ENCODE measurements around the gene PHF19.

PHF19 gene

GRCh38 chr9:120861935-120862334, 15.1 kb downstream of the PHF19 start:
- H3K4me3 ChIP-seq (ENCODE audit: low read depth, low read length): no peak overlapping the region
- DNase-seq (ENCODE audit: low read depth): no peak

- no peak for DNase-seq (ENCODE audit: low read depth)
- H3K4me3 ChIP-seq (ENCODE audit: low read depth, low read length): no peak overlapping the region
These were observed 16.9 kb downstream of the PHF19 start for GRCh38 chr9:120860083-120860482.

DNA sequence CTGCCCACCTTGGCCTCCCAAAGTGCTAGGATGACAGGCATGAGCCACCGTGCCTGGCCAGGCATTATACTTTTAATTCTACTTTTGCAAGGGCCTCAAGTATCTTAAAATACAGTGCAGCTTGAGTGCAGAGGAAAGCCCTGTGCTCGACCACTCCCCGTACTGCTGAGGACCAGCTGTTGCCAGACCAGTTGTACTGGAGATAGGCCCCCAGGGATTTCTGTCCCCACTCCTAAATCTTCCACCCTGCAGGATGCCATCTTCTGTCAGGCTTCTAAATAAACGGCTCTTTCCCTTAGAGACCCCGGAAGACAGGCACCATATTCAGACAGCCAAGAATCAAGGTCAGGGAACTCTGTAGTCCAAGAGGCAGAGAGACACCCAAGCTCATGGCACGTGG, 17.6 kb downstream of the PHF19 start:
- DNase-seq (ENCODE audit: low read depth): no peak
- no peak overlapping the region for H3K4me3 ChIP-seq (ENCODE audit: low read depth, low read length)

GRCh38 chr9:120857902-120858301, 19.1 kb downstream of the PHF19 start:
- H3K4me3 ChIP-seq (ENCODE audit: low read depth, low read length): no peak overlapping the region
- no peak for DNase-seq (ENCODE audit: low read depth)

GRCh38 chr9:120857481-120857880, 19.5 kb downstream of the PHF19 start:
- H3K4me3 ChIP-seq (ENCODE audit: low read depth, low read length): no peak overlapping the region
- no peak for DNase-seq (ENCODE audit: low read depth)

DNA sequence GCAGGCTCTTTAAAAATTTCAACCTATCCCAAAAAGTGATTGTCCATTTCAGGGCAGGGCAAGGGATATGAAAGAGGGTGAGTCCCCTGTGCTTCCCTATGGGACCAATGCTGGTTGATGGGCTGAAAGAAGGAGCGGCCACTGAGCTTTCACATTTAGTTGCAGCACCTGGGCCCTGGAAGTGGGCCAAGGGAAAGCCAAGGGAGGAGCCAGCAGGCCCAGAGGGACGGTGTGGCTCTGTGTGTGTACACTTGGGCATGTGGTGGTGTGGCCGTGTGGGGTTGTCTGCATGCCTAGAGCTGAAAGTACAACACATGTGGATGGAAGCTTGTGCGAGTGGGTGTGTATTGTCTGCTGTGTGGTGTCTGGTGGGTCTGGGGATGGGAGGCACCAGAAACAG, 20.3 kb downstream of the PHF19 start:
- no peak overlapping the region for H3K4me3 ChIP-seq (ENCODE audit: low read depth, low read length)
- no peak for DNase-seq (ENCODE audit: low read depth)

DNA sequence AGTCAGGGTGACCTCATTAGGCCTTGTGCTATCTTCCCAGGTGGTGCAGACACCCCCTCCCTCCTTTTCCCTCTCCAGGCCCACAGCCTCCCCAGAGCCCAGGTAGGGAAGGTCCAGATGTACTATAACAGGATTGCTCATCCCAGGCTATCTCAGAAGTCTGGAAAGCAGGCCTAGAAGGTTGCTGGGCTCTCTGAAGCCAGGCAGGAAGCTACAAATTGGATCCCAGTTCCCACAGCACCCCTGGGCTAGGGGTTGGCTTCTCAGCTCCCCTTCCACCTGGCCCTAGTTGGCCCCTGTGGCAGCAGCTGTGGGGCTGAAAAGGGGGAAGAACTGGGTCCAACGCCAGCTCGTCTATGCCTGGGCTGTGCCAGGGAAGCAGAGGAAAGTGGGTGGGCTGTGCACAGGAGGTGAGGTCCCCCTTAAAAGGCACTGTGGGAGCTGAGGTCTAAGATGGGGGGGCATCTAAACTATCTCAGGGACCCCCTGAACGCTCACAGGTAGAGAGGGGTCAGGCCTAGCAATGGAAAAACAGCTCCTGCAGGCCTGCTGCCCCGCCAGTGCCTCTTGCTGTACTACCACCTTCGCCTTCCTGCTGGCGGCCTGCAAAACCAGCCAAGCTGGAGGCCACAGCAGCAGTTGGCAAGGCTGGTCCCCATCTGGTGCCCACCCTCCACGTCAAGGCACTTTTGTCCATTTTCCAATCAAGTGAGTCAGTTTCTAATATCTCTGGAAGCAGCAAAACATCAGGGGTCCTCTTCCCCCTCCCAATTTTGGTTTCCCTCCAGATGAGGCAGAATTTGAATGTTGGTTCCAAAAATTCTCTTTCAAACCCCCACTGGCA, 20.9 kb downstream of the PHF19 start:
- no peak overlapping the region for H3K4me3 ChIP-seq (ENCODE audit: low read depth, low read length)
- DNase-seq (ENCODE audit: low read depth): no peak

DNA sequence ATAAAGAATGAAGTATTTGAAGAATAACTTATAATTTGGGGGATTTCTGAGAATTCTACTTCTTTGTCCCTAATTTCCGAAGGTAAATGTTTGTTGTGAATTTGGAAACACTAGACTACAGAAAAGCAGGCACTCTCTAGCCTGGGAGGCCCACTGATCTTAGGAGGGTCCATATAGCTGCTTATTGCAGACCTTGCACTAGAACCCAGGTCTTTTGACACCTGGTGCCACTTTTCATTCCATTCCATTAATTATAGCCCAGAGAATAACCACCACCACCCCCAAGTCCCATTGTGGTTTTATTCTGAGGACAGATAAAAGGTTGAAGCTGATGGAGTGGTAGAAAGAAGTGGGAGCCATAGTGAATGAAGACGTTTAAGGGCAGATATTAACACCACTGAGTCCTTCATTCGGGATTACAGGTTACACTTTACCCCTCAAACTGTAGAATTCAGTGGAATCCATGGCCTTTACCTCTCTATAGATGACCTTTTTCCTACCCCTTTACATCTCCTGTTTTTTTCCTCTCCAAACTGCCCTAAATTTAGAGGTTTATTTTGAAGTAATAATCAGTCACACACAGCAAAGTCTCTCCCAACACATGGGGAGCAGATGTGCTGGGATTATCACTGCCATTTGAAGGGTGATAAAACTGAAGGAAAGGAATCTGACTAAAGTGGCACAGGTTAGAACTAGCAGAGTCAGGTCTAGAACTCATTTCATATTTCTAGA, 22.2 kb downstream of the PHF19 start:
- DNase-seq (ENCODE audit: low read depth): no peak

DNA sequence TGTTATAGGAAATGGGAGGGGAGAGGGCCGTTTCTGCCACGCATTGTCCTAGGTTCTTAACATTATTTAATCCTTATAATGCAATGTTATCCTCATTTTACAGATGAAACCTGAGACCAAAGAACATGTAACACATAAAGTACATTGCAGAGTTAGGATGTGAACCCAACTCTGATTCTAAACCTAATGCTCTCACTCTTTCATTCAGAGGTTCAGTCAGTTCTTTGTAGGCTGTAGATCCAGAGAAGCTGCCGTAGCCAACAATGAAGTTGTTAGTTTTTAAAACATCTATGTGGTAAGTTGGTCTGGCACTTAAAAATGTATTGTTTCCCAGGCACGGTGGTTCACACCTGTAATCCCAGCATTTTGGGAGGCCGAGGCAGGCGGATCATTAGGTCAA, 23.8 kb downstream of the PHF19 start:
- H3K4me3 ChIP-seq (ENCODE audit: low read depth, low read length): no peak overlapping the region
- DNase-seq (ENCODE audit: low read depth): no peak

More for the DNA sequence above, 22.2 kb downstream of the PHF19 start:
- no peak overlapping the region for H3K4me3 ChIP-seq (ENCODE audit: low read depth, low read length)

DNA sequence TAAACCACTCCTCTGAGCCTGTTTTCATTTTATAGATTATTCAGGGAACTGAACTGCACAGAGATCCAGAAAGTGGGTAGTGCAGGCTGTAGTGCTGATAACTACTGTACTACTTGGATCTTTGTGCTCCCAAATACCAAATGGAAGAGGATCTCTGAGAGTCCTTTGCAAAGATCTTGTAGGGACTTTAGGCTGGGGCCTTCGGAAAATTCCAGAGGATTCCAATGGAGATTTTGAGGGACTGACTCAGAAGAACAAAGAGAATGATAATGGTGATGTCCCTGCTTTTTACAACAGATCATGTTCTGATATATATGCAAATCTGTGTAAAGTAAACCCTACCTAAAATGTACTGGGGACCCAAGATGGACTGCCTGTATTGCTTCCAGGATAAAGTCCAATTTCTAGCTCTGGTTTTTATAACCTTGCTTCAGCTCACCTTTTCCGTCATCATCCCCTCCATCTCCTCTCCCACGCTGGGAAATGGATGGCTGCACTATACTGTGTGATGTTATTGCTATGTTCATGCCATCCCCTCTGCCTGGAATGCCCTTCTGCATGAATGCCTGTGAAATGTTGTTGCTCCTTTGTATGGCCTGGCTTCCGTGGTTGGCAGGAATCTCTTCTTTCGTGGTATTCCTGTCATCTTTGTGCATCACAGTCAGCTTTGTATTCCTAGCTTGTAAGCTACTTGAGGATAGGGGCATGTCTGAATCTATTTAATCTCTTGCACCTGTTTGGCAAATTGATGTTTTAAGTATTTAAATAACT, 24.6 kb downstream of the PHF19 start:
- no peak overlapping the region for H3K4me3 ChIP-seq (ENCODE audit: low read depth, low read length)
- no peak for DNase-seq (ENCODE audit: low read depth)

GRCh38 chr9:120851449-120851848, 25.5 kb downstream of the PHF19 start:
- no peak for DNase-seq (ENCODE audit: low read depth)
- no peak overlapping the region for H3K4me3 ChIP-seq (ENCODE audit: low read depth, low read length)

DNA sequence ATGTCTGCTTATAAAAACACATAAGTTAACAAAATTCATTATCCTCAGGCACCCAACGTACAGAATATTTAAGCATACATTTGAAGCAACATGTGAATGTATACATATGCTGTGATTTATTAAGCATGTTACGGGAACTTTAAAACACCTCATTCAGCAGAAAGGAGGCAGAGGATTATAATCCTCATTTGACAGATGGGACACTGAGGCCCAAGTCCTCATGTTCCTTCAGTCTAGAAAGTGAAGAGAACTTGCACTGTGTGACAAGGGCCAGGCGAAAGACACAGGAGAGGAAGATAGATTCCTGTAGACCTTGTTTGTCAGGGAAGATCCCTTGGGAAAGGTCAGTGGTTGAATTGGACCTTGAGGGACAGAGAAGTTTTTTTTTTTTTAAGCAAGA, 26.7 kb downstream of the PHF19 start:
- no peak for DNase-seq (ENCODE audit: low read depth)
- no peak overlapping the region for H3K4me3 ChIP-seq (ENCODE audit: low read depth, low read length)

GRCh38 chr9:120846906-120847305, 30.1 kb downstream of the PHF19 start:
- H3K4me3 ChIP-seq (ENCODE audit: low read depth, low read length): no peak overlapping the region
- no peak for DNase-seq (ENCODE audit: low read depth)

DNA sequence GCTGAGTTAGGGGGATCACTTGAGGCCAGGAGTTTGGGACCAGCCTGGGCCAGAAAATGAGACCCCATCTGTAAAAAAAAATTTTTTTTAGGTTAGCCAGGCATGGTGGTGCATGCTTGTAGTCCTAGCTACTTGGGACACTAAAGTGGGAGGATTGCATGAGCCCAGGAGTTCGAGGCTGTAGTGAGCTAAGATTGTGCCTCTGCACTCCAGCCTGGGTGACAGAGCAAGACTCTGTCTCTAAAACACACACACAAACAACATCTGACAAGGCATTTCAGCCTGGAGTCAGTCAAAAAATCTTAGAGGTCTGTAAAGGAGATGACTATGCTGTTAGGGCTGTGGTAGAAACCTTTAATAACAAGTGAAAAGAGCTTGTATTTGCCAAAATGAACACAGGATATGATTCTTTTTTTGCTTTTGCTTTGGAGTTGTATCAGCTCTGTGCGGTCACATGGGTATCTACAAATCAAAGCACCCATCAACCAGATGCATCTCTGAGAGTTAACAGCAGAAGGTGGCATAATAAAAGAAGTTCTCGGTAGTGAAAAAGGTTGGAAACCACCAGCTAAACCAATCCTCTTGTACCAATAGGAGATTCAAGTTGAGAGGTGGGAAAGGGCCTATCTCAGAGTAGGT, 30.6 kb downstream of the PHF19 start:
- no peak overlapping the region for H3K4me3 ChIP-seq (ENCODE audit: low read depth, low read length)
- no peak for DNase-seq (ENCODE audit: low read depth)

DNA sequence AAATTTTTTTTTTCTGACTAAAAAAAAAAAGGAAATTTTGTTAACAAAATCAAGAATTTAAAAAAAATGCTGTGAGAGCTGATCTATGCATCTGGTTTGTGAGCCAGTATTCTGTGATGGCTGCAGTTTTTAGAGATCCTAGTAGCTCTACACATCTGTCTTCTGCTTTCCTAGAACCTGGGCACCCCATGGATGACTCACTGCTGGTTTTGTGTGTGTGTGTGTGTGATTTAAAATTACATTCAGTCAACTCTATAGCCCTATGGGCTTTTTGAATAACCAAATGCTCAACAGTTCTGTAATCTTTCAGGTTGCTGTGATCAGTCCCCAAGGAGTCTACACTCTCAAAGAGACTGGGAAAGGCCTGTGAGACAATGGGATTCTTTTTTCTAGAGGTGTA, 31.7 kb downstream of the PHF19 start:
- no peak for DNase-seq (ENCODE audit: low read depth)
- no peak overlapping the region for H3K4me3 ChIP-seq (ENCODE audit: low read depth, low read length)

- DNase-seq (ENCODE audit: low read depth): peak; percentile 99
- H3K4me3 ChIP-seq (ENCODE audit: low read depth, low read length): peak within 1 kb of the TSS; percentile 97
These were observed 34.1 kb downstream of the PHF19 start, which contains the start of gene PSMD5 for GRCh38 chr9:120842685-120843485. TSS of gene PSMD5 (minus strand) at chr9:120842922. CDS start at chr9:120842909, 13 bp downstream.

- H3K4me3 ChIP-seq (ENCODE audit: low read depth, low read length): peak overlapping the region; percentile 97
- DNase-seq (ENCODE audit: low read depth): no peak
These were observed 34.9 kb downstream of the PHF19 start for GRCh38 chr9:120841930-120842684.

GRCh38 chr9:120839146-120839545, 37.8 kb downstream of the PHF19 start:
- no peak overlapping the region for H3K4me3 ChIP-seq (ENCODE audit: low read depth, low read length)
- no peak for DNase-seq (ENCODE audit: low read depth)
